HG03196 (cell line): ENCODE results near the gene SOCS3.

Source experiments
- ATAC-seq: cut with Tn5 transposase; IDR thresholded peaks from one replicate; pipeline ENCODE4 v1.9.1; 2021; ENCODE audit not compliant: unreplicated experiment

Gene SOCS3

DNA sequence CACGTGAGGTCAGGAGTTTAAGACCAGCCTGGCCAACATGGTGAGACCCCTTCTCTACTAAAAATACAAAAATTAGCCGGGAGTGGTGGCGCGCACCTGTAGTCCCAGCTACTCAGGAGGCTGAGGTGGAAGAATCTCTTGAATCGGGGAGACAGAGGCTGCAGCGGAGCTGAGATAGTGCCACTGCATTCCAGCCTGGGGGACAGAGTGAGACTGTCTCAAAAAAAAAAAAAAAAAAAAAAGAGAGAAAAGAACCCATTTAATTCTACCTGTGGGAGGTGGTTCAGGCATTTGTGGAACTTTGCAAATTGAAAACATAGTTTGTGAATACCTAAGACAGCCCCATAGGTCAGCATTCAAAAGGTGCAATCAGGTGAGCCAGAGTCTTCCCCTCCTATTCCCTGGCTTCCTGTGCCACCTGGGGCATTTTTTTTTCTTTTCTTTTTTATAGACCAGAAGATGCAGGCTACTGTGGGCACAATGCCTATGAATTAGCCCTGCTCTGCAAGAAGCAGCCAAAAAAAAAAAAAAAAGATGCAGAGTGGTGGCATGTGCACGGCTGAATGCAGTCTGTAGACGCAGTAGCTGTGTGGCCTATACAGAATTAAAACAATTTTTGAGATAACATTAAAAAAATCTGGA is 9.1 kb upstream of the SOCS3 start:
- ATAC-seq = no peak

DNA sequence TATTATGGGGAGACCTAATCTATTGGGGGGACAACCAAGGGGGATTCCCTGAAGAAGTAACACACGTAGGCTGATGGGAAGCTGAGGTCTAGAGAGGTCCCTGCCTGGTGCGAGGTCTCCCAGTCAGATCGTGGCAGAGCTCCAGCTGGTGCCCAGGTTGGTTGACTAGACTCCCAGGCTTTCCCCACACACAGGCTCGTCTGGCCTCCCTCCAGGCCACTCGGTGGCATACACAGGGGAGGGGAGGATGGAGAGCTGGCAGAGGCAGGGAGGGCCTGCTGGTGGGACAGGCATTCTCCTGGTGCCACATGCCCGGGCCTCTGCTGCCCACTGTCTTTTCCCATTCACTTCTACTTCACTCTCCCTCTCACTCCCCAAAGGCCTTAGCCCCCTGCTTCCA is 8.5 kb upstream of the SOCS3 start:
- no peak for ATAC-seq

DNA sequence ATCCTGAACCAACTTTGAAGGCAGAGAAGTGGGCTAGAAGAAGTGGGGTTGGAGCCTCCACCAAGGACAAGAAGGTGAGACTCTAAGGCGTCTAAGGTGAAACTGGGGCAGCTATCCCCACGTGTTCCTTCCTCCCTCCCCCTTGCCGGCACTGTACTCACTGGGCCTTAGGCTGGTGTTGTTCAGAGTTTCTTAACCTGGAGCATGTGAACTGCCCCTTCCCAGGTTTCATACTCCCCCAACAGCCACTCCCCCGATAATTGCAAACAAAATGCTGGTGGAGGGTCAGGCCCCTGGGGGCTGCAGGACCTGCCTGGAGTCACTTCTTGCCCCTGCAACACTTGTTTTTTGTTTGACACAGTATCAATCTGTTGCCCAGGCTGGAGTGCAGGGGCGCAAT is 7.3 kb upstream of the SOCS3 start:
- ATAC-seq = no peak

DNA sequence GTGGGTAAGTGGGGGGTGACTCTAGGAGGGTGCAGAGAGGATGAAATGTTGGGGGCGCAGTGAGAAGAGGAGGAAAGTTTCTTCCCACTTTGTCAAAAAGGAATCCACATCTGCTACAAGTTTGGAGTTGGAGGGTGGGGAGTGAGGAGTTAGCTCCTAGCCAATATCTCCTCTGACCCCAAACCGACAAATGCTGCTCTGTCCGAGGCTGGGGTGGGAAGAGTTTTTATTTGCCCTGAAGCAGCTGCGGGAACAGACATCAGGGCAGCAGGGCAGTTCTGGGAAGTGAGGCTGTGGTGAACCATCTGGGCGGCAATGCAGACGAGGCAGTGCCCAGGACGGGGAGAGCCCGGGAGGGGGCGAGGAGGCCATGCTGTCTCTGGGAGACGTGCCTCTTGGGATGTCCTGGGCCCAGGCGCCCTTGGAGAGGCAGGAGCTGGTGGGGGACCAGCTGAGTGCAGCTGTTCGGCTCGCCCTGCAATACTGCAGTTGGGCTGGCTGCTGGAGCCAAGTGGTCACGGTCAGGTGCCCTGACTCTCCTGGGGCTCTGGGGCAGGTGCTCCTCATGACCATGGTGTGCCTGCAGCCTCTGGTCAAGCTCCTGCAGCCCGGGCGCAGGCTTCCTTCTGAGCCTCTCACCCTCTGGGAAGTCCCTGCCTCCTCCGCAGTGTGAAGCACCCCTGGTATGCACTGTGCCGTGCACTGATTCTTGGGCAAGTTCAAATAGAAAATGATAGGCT is 6.4 kb upstream of the SOCS3 start:
- ATAC-seq = no peak

DNA sequence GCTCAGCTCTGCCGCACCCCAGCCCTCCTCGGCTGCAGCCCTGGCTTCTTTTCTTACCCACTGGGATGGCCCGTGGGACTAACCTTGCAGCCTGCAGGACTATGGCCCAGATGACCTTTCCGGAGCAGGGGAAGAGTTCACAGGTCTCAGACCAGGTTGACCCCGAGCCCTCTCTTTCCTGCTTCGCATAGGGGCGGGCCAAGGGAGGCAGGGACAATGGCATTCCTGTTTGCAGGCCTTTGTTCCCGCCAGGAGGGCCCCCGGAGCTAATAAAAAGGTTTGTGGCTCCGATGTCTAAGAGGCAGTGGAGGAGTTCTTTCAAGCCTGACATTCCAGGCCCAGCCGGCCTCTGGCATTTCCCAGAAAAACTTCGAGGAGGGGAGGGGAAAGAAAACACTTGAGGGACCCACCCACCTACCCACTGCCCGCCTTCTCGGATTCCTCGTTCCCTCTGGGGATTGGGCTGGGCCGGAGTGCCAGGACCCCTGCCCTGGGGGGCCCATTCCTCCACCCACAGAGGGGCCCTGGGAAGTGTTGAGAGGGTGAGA is 5.8 kb upstream of the SOCS3 start:
- ATAC-seq = no peak

DNA sequence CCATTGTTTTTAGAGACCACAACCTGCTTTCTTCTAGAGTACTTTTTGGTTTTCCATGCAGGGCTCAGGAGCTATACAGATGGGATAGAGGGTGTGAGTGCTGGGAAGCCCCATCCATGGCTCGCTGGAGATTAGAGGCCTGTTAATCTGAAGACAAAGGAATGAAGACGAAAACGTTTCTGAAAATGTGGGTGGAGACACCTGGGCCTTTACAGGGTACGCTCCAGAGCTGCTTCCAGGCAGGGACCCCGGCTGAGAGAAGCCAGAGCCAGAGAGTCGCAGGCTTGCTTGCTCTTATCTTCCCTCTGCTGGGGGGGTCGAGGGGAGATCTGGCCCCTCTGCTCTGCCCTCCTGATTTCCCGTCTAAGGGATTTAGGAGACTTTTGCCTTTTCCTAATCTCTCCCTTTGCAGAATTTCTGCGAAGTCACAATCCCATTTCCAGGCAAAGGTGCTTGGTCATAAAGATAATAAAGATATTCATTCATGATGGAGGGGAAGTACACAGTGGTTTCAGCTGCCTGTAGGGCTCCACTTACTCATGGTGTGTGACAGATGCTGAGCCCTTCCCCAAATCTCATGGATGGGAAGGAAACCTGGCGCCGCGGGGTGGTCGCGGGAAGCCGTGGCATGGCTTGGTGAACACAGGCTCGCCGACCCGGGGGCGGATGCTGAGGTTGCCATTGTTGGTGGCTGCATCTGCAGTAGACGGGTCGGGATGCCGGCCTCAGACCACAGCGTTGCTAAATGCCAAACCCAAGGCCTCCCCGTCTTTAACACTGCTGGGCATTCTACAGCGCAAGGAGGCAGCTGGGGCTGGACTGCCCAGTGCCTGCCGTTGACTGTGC is 4.8 kb upstream of the SOCS3 start:
- no peak for ATAC-seq

DNA sequence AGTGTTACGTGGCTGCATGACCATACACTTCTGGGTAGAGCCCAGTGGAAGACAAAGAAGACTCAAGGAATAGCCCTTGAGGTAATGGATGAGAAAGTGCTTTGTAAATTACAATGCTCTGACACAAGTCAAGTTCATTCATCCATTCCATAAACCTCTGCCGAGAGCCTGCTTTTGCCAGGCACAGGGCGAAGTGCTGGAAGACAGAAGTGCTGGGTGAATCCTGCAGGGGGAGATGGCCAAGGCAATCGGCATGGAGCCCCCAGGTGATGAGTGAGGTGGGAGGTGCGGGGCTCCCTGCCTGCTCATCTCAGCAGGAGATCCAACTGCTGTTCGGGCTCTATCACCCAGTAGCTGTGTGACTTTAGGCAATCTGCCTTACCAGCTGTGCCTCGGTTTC is 2.8 kb upstream of the SOCS3 start:
- no peak for ATAC-seq

DNA sequence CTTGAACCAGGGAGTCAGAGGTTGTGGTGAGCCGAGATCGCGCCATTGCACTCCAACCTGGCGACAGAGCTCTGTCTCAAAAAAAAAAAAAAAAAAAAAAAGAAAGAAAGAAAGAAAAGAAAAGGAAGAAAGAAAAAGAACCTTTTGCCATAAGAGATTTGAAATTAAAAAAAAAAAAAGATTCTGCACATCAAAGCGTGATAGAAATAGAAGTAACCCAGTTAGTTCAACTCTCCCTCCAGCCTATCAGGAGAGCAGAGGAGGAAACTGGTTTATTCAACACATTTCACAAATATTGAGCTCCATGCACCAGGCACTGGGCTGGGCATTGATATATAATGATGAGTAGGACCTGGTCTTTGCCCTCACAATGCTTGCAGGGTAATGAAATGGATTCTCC is 2.4 kb upstream of the SOCS3 start:
- ATAC-seq = no peak

DNA sequence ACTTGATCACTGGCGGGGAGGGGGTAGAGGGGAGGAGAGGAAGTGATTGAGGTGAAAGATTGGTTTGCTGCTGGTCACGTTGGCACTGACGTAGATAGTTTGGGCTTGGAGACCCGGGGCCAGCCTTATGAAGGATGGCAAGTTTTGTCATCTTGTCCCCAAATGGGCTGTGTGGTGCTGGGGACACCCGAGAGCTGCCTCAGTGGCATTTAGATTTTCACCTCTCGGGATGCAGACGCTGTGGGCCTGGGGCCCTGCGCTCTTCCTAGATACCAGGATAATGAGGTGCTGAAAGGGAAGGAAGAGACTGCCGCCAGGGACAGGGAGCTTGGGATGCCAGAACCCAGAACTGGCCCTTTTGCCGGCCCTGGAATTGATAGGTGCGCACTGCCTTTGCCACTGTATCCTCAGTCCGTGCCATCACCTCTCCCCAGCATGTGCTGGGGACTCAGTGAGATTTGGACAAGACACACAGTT is 1.4 kb upstream of the SOCS3 start:
- no peak for ATAC-seq

DNA sequence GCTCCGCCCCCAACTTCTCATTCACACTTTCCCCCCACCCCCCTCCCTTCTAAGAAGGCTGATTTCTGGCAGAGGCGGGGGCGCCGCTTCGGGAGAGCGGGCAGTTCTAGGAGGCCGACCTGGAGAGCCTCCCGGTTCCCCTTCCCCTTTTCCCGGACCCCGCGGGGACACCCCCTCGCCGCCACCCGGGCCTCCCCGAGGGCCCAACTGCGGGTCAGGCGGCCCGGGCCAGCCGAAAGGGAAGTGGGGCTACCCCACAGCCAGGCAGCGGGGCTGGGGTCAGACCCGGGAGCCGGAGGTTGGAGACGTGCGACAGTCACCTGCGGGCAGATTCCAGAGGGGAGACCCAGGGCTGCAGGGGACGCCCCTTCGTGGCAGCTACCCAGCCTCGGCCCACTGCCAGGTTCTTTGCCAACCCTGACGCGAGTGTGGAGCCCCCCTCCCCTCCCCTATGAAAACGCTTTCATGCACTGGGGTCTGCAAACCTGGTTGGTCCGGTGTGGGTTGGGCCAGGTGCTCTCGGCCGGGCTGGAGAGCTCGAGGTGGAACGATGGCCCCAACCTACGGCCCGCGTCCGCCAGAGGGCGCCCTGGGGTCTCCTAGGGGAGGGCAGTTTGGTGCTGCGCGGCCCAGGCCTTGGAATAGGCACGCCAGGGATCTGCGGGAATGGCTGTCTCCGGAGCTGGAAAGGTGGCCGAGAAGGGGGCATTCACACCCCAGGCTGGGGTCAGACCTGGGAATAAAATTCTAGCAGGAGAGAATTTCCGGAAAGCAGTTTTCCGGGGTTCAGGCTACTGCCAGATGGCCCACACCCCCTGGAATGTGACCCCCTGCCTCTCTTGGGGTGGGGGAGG is 721 bp upstream of the SOCS3 start:
- no peak for ATAC-seq

DNA sequence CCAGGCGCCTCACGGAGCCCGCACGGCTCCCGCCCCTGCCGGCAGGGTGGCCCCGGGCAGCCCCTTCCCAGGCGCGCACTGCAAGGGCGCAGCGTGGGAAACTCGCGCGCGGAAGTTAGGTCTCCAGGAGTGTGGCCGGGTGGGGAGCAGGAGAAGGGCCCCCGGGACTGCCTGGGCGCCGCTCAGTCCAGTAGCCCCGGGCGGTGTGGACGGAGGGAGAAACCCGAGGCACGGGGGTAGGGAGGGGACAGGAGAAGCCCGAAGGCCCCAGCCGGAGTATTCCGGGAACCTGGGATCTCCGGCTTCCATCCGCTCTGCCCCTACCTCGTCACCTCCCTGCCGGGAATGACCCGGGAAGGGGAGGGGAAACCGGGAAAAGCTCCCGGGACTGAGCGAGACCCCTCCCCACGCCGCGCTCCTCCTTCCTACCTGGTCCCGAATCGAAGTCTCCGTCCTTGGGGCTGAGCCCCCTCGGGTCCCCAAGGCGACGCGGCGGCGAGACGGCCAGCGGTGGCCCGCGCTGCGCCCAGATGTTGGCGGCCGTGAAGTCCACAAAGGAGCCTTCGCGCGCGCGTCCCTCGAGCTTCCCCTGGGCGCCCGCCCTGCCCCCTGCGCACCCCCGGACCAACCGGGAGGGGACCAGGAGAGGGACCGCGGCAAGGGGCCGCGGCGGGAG is 418 bp downstream of the SOCS3 start:
- ATAC-seq = no peak

DNA sequence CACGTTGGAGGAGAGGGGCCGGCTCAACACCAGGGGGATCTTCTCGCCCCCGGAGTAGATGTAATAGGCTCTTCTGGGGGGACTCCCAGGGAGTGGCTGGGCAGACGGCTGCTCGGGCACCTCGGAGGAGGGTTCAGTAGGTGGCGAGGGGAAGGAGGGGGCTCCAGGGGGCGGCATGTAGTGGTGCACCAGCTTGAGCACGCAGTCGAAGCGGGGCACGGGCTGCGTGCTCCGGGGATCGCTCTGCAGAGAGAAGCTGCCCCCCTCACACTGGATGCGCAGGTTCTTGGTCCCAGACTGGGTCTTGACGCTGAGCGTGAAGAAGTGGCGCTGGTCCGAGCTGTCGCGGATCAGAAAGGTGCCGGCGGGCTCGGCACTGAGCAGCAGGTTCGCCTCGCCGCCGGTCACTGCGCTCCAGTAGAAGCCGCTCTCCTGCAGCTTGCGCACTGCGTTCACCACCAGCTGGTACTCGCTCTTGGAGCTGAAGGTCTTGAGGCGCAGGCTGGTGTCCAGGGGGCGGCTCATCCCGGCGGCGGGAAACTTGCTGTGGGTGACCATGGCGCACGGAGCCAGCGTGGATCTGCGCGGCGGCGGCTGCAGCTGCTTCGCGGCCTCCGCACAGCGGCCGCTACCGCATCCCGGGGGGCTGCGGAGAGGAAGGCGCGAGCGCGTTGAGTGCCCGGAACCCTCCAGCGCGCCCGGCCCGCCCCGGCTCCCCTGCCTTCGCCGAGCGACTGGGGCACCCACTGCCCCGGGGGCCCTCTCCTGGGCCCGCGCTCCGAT is 1.1 kb downstream of the SOCS3 start:
- ATAC-seq = no peak

DNA sequence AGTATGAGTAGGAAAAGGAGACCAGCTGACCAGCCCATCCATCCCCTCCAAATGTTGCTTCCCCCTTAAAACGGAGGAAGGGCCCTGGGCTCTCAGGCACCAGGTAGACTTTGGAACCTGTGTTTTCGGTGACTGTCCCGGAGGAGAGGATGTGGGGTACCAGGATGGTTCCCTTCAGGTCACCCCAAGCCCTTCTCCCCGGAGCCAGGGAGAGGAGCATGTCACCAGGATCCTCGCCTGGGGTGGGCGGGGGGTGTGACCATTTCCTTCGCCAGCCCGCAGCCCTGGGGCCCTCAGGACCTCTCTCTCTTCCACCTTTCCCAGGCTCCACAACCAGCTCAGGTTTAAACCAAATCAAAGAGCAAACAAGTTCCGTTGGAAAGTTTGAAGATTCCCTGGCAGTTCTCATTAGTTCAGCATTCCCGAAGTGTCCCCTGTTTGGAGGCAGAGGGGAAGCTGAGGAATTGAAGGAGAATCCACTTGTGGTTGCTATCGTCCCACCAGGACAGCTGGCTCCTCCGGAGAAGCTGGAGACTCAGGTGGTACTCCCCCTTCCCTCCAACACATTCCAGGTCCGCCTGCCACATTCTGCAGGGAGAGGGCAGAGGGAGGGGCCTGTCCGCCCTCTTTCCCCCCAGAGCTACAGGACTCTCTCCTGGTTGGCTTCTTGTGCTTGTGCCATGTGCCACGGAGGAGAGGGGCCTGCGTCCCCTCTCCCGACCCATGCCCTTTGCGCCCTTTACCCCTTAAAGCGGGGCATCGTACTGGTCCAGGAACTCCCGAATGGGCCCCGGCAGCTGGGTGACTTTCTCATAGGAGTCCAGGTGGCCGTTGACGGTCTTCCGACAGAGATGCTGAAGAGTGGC is 2.0 kb downstream of the SOCS3 start:
- no peak for ATAC-seq

DNA sequence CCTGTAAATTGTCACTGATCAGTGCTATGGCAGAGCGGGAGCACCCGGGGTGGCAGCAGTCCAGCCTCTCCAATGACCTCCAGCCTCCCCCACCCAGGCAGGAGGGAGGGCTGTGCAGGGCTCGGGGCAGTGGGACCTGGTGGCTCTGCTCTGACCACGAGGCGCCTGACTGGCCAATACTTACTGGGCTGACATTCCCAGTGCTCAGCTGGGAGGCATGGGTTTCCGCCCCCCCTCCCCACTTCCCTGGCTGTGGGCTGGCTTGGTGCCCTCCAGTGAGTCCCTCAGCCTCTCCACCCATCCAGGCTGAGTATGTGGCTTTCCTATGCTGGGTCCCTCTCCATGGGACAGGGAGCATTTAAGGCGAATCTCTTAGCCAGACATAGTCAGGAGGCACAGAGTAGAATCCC is 2.7 kb downstream of the SOCS3 start:
- no peak for ATAC-seq

DNA sequence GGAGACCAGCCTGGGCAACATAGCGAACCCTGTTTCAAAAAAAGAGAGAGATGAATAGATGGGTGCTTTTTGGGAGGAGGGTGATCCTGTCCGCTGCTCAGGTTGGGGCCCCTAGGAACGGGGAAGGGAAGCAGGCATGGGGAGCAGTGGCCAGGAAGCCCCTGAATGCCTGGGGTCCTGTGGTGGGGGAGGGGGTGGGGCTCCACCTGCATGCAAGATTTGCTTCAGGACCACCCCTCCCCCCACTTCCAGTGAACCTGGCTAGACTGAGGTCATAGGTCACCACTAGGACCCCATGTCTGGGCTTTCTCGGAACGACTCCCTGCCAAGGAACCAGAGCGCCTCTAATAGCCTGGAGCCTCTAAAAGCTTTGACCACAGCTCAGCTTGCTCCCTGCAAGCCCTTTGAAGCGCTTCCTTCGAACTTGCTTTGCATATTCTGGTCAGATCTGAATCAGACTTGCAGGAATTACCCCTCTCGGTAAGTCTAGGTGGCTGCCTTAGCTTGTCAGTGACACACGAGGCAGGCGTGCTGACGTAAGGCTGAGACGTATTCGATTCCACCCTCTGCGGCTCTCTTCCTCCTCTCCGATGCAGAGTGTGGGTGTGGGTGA is 3.7 kb downstream of the SOCS3 start:
- ATAC-seq = peak; percentile 43

DNA sequence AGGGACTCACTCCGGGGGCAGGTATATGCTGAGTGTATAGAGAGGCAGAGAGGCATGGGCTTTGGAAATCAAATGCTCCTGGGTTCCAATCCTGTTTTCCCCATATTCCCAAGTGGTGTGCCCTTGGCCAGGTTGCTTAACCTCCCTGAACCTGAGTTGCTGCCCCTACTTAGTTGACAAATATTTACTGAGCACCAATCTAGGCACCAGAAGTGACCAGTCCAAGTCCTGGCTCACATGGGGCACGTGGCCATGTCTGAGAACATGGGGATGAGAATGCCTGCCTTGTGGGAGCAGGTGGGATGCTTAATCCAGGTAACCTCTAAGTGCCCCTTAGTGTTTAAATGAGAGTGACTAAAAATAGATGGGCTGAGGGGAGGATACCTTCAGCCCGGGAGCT is 4.2 kb downstream of the SOCS3 start:
- no peak for ATAC-seq

DNA sequence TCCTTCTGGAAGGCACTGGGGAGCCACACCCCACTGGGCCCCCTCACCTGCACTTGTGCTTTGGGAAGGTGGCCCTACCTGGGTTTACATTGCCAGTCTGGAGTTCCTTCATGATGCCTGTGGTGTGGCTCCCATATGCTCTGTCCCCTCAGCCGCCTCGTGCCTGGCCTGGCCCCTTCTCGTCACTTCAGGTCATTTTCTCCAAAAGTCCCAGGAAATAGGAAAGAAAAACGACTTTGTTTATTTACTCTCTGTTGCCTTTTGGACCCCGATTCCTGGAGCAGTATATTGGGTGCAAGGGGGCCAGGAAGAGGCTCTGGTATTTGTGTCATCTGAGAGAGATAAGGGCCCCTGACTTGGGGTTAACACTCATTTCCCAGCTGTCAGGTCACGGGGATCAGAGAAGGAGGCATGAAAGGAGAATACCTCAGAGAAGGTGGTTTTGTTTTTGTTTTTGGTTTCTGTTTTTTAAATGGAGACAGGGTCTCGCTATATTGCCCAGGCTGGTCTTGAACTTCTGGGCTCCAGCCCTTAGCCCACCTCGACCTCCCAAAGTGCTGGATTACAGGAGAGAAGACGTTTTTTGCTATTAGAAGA is 4.7 kb downstream of the SOCS3 start:
- ATAC-seq = no peak

DNA sequence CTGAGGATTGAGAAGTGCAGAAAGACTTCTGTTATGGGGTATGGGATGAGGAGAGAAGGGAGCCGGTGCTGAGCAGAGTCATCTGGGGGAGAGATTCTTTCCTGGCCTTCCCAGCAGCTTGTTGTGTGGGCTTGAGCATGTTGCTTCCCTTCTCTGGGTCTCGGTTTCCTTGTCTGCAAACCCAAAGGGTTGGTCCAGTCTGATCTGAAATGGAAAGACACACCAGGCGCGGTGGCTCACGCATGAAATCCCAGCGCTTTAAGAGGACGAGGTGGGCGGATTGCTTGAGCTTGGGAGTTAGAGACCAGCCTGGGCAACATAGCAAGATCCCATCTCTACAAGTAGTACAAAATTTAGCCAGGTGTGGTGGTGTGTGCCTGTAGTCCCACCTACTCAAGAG is 6.0 kb downstream of the SOCS3 start:
- ATAC-seq = no peak
